ENCODE results near the gene ADGRG3. TPM values are rescaled to one million over a fixed set of nuclear protein-coding genes. Genes with fewer than 3 reads are reported as not detected.
A peak's percentile ranks its signal among the peaks of the same experiment; 100 is the strongest.
"Not testable (repeated sequence)": the region's sequence is repeated elsewhere in the genome, so short reads cannot be mapped to it uniquely, and the experiment has no call there.

The ADGRG3 gene
- total RNA-seq, 2 donors from 2014 or later = 0.21 to 0.84 TPM

DNA sequence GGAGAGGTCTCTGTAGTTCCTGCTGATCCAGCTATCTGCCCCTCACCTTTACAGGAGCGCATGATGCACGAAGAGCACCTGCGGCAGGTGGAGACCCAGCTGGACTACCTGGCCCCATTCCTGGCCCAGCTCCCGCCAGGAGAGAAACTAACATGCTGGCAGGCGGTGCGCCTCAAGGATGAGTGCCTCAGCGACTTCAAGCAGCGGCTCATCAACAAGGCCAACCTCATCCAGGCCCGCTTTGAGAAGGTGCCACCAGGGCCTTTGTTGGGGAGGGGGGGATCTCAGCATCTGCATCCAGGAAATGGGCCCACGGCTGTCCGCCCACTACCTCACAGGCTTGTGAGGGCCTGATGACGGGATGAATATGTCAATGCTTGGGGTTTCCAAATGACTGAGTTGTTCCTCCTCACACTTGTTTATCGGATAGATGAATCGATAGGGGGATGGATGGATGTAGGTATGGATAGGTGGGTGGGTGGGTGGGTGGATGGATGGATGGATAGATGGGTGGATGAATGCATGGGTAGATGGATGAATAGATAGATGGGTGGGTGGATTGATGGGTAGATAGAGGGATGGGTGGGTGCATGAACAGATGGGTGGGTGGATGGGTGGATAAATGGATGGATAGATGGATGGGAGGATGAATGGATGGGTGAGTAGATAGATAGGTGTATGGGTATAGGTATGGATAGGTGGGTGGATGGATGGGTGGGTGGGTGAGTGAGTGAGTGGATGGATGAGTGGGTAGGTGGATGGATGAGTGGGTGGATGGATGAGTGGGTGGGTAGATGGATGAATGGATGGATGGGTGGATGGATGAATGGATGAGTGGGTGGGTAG, 60.5 kb downstream of the ADGRG3 start:
- DNase-seq (ENCODE audit: low spot score in 2 of 2) = no peak
- peak in 1 of 2 donors; percentile 38 for ATAC-seq

DNA sequence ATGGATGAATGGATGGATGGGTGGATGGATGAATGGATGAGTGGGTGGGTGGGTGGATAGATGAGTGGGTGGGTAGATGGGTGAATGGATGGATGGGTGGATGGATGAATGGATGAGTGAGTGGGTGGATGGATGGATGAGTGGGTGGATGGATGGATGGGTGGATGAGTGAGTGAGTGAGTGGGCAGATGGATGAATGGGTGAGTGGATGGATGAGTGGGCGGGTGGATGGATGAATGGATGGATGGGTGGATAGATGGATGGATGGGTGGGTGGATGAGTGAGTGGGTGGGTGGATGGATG, 61.0 kb downstream of the ADGRG3 start:
- no peak for ATAC-seq
- H3K27ac Mint-ChIP-seq = no peak overlapping the region
- H3K9me3 Mint-ChIP-seq = peaks cover 12 to 18% of the 10 kb centered on the region in 2 donors
- peaks cover 12 to 15% of the 10 kb centered on the region in 2 donors for H3K36me3 Mint-ChIP-seq
- DNase-seq (ENCODE audit: low spot score in 2 of 2) = no peak

More for the DNA sequence above, 60.5 kb downstream of the ADGRG3 start:
- Mint-ChIP-seq H3K36me3 (peaks cover 10 to 12% of the 10 kb centered on the region in 2 donors), H3K27ac (no peak overlapping the region), H3K9me3 (peaks cover 12 to 17% of the 10 kb centered on the region in 2 donors)

GRCh38 chr16:57729852-57730251, 61.7 kb downstream of the ADGRG3 start:
- not testable (repeated sequence) for H3K27ac Mint-ChIP-seq; ATAC-seq; DNase-seq (ENCODE audit: low spot score in 2 of 2)
- H3K36me3 Mint-ChIP-seq = peaks cover 12 to 18% of the 10 kb centered on the region in 2 donors
- peaks cover 12 to 18% of the 10 kb centered on the region in 2 donors for H3K9me3 Mint-ChIP-seq

GRCh38 chr16:57730771-57731730, 62.9 kb downstream of the ADGRG3 start:
- H3K27ac Mint-ChIP-seq = peak overlapping the region in 1 of 2 donors; percentile 22
- peaks cover 12 to 23% of the 10 kb centered on the region in 2 donors for H3K36me3 Mint-ChIP-seq
- no peak for ATAC-seq
- H3K9me3 Mint-ChIP-seq = peaks cover 12 to 18% of the 10 kb centered on the region in 2 donors
- no peak for DNase-seq (ENCODE audit: low spot score in 2 of 2)

GRCh38 chr16:57732037-57732436, 63.9 kb downstream of the ADGRG3 start:
- ATAC-seq (no peak), DNase-seq (ENCODE audit: low spot score in 2 of 2) (no peak)
- Mint-ChIP-seq H3K27ac (no peak overlapping the region), H3K36me3 (peaks cover 12 to 23% of the 10 kb centered on the region in 2 donors), H3K9me3 (peaks cover 12 to 18% of the 10 kb centered on the region in 2 donors)

GRCh38 chr16:57732714-57733113, 64.6 kb downstream of the ADGRG3 start:
- no peak overlapping the region for H3K27ac Mint-ChIP-seq
- ATAC-seq = no peak
- no peak for DNase-seq (ENCODE audit: low spot score in 2 of 2)
- H3K9me3 Mint-ChIP-seq = peaks cover 12 to 18% of the 10 kb centered on the region in 2 donors
- peaks cover 12 to 23% of the 10 kb centered on the region in 2 donors for H3K36me3 Mint-ChIP-seq

- ATAC-seq = no peak
Observed at GRCh38 chr16:57734308-57734924, 66.3 kb downstream of the ADGRG3 start.

GRCh38 chr16:57734925-57735754, 67.0 kb downstream of the ADGRG3 start:
- peak; percentile 96 to 98 for DNase-seq (ENCODE audit: low spot score in 2 of 2)
- Mint-ChIP-seq H3K36me3 (peaks cover 12 to 23% of the 10 kb centered on the region in 2 donors), H3K9me3 (peaks cover 12 to 18% of the 10 kb centered on the region in 2 donors), H3K27ac (peak overlapping the region; percentile 93 to 98)
- ATAC-seq = peak; percentile 91

More at GRCh38 chr16:57734308-57734924, 66.3 kb downstream of the ADGRG3 start:
- Mint-ChIP-seq H3K36me3 (peaks cover 12 to 23% of the 10 kb centered on the region in 2 donors), H3K27ac (peak overlapping the region; percentile 93 to 98), H3K9me3 (peaks cover 12 to 18% of the 10 kb centered on the region in 2 donors)
- DNase-seq (ENCODE audit: low spot score in 2 of 2) = no peak

- DNase-seq (ENCODE audit: low spot score in 2 of 2) (no peak), ATAC-seq (no peak)
- Mint-ChIP-seq H3K9me3 (peaks cover 12 to 18% of the 10 kb centered on the region in 2 donors), H3K27ac (peak within 1 kb of the TSS; percentile 93 to 98), H3K36me3 (peaks cover 12 to 23% of the 10 kb centered on the region in 2 donors)
Observed at GRCh38 chr16:57735755-57736418, 67.8 kb downstream of the ADGRG3 start, which contains the start of gene KATNB1. KATNB1 (plus strand) TSS chr16:57735770; CDS start chr16:57737244, 1,474 bp downstream.

DNA sequence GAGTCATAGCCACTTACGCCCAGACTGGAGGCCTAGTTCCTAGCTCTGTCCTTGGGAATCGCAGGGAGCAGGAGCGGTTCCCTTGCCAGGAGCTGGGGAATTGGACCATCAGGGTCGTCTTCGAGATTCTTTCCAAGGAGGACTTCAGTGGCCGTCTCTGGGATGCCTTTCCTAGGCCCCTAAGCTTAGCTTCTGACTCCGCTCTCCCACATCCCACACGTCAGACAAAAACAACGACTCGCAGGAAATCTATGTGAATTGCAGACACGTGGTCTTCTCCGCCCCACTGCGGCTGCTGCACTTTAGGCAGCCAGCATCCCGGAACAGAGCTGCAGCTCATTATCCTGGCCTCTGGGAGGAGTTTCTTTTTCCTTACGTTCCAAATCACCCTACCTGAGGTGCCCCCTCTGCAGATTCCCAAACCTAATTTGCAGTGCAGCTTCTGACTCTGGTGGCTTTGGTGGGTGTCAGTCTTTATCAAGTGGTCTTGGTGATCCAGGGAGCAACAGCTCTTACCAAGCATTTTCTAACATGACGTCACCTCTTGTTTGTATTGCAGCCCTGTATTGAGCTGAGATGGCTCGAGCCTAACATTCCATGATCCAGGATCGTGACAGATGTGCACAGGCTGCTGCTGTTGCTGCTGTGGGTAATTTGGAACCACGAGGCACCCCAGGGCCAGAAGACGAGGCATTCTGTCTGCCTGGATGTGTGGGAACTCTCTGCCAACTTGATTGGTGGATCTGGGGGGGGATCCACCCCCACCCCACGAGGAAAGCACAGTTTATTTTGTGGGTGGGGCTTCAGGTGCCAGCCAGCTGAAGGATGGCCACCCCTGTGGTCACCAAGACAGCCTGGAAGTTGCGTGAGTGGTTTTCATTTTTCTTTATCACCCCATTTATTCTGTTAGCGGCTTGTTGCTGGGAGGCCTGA, 68.6 kb downstream of the ADGRG3 start:
- Mint-ChIP-seq H3K36me3 (peaks cover 12 to 23% of the 10 kb centered on the region in 2 donors), H3K27ac (peak overlapping the region; percentile 93 to 98), H3K9me3 (peaks cover 12 to 13% of the 10 kb centered on the region in 2 donors)
- ATAC-seq (no peak), DNase-seq (ENCODE audit: low spot score in 2 of 2) (peak in 1 of 2 donors; percentile 33)

- ATAC-seq = no peak
- no peaks in the 10 kb centered on the region for H3K9me3 Mint-ChIP-seq
- peaks cover 0 to 10% of the 10 kb centered on the region in 2 donors for H3K36me3 Mint-ChIP-seq
- H3K27ac Mint-ChIP-seq = no peak overlapping the region
- no peak for DNase-seq (ENCODE audit: low spot score in 2 of 2)
Observed at GRCh38 chr16:57738844-57739243, 70.7 kb downstream of the ADGRG3 start.

All from activated naive CD4-positive, alpha-beta T cell treated with anti-CD3 and anti-CD28 coated beads, Interleukin-2, amount 50 U/mL, for 72 hours (primary cell).